PC-9 (cell line): ENCODE data around the gene NFKBIL1. TPM values are rescaled to one million over a fixed set of nuclear protein-coding genes. Genes with fewer than 3 reads are reported as not detected.

ENCODE experiments used
- BruUV-seq: library from RNA; stranded (reverse); fragments of 400-500 nt; replicated peaks from 2 replicates; lab custom pipeline; 2021; lab: Mats Ljungman, UMichigan
- CTCF ChIA-PET: fragments of 300-600 bp; sonication (Branson Sonifier 250); formaldehyde crosslinking; loops from one replicate; lab custom pipeline; 2022; ENCODE audit warnings: antibody characterized with exemption; lab: Charles Lee
- POLR2A ChIA-PET: fragments of 300-600 bp; sonication (Branson Sonifier 250); formaldehyde crosslinking; loops from one replicate; lab custom pipeline; 2022; ENCODE audit warnings: antibody characterized with exemption; ENCODE audit not compliant: unreplicated experiment; lab: Charles Lee
- DNase-seq, 2 experiments: peaks; one replicate each; pipeline versions ENCODE4 v3.0.0 to v3.0.0-alpha.2; 2015 to 2022; ENCODE audit warnings: mixed read lengths in 1 of 2
- H2AFZ ChIP-seq: fragments of 200-600 bp; sonication (generic); 2 replicates; pipeline ENCODE4 v1.8.1; 2017; ENCODE audit warnings: antibody characterized with exemption
- H3F3A ChIP-seq: fragments of 200-600 bp; sonication (generic); 2 replicates; pipeline ENCODE4 v1.8.1; 2017; ENCODE audit warnings: antibody characterized with exemption, mild to moderate bottlenecking, low read depth; ENCODE audit not compliant: insufficient read depth
- H3K27ac ChIP-seq: fragments of 200-600 bp; sonication (generic); 2 replicates; pipeline ENCODE4 v1.6.1; 2016; ENCODE audit warnings: mixed run types
- H3K27me3 ChIP-seq: fragments of 200-600 bp; sonication (generic); 2 replicates; pipeline ENCODE4 v1.6.1; 2016; ENCODE audit warnings: low read depth, mixed run types; ENCODE audit not compliant: insufficient read depth
- H3K36me3 ChIP-seq: fragments of 200-600 bp; sonication (generic); 2 replicates; pipeline ENCODE4 v1.6.1; 2016; ENCODE audit warnings: low read depth, mixed run types
- H3K4me1 ChIP-seq: fragments of 200-600 bp; sonication (generic); replicated peaks from 2 replicates; pipeline ENCODE4 v1.6.1; 2016; ENCODE audit warnings: mixed run types; ENCODE audit not compliant: insufficient read depth
- H3K4me2 ChIP-seq: fragments of 200-600 bp; sonication (generic); 2 replicates; pipeline ENCODE4 v1.6.1; 2017; ENCODE audit warnings: mixed run types
- H3K4me3 ChIP-seq: fragments of 200-600 bp; sonication (generic); 2 replicates; pipeline ENCODE4 v1.6.1; 2016; ENCODE audit warnings: mixed run types
- H3K79me2 ChIP-seq: fragments of 200-600 bp; sonication (generic); 2 replicates; pipeline ENCODE4 v1.6.1; 2017; ENCODE audit warnings: low read depth, mixed run types
- H3K9me2 ChIP-seq: fragments of 200-600 bp; sonication (generic); 2 replicates; pipeline ENCODE4 v1.8.1; 2017; ENCODE audit warnings: mild to moderate bottlenecking; ENCODE audit not compliant: insufficient read depth
- H3K9me3 ChIP-seq: fragments of 200-600 bp; sonication (generic); 2 replicates; pipeline ENCODE4 v1.8.1; 2016; ENCODE audit warnings: low read depth; ENCODE audit not compliant: insufficient read depth
- H4K20me1 ChIP-seq: fragments of 200-600 bp; sonication (generic); 2 replicates; pipeline ENCODE4 v1.8.1; 2017; ENCODE audit not compliant: insufficient read depth
- EZH2 ChIP-seq: fragments of 200-600 bp; sonication (generic); IDR thresholded peaks from 2 replicates; pipeline ENCODE4 v1.8.0; 2017; ENCODE audit warnings: antibody characterized with exemption, low read depth
- intact Hi-C: fragments of 100-400 bp; cut with micrococcal nuclease; formaldehyde crosslinking; loops from one replicate; pipeline ENCODE4 v1.10.0; 2022; ENCODE audit not compliant: unreplicated experiment
- total RNA-seq: library from RNA; stranded (reverse); gene quantifications from 2 replicates; pipeline ENCODE4 v1.2.3, GENCODE V29; 2021
- TF ChIP-seq, protein P1 (sequence below): fragments of 200-600 bp; sonication (generic); conservative IDR thresholded peaks from 2 replicates; pipeline ENCODE4 v1.6.1; 2017; ENCODE audit warnings: mixed run types, antibody characterized with exemption, mild to moderate bottlenecking, moderate library complexity

The NFKBIL1 gene
- total RNA-seq, 1 experiment from 2014 or later, result 26.1 TPM

DNA sequence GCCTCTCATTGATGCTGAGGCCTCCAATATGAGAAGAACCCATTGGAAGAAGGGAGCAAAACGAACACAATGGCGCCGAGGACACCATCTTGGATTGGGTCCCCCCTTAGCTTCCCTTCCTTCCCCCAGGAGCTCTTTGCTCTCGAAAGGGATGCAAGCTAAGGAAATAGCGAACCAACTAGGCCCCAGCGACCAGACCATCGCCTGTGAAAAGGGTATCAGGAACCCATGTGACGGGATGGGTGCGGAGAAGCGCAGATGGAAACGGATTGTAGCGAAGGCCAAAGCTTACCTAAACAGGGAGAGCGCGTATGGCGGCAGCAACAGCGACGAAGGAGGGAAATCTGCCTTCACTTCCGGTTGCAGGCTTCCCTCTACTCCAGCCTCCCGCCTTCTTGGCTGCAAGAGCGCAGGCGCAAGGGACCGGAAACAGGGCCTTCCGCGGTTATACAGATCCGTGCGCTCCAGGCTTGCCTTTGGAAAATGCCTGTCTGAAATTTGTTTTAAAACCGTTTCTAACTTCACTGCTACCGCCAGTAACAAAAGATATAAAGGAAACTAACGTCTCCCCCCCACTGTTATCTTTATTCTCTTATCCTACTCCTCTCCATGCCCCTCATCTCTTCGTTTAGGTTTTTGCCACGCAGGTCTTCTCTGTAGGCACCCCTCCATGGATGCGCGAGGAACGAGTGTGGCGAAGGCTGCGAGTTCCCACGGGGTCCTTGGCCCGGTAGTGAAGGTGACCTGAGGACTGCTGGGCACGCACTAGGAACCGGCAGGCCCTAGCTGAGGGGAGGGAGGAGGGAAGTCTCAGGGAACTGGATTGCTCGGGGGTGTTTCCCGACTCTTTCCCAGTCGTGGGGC is 5.5 kb upstream of the NFKBIL1 start, which contains the start of gene DDX39B:
Gene DDX39B (minus strand): TSS at position 346 of the 864 bp plus-strand sequence. CDS start 1,471 bp downstream, outside the sequence.
- no peaks in the 10 kb centered on the region for H3K9me2 ChIP-seq
- H3F3A ChIP-seq, result peaks cover 35% of the 10 kb centered on the region; the same call in 1 of the 2 replicates
- peak within 1 kb of the TSS; percentile 76 for H3K4me2 ChIP-seq
- peak within 1 kb of the TSS; percentile 75 for H3K4me3 ChIP-seq
- peaks cover 57% of the 10 kb centered on the region for H3K79me2 ChIP-seq
- BruUV-seq, result no TSS peak
- H4K20me1 ChIP-seq, result peaks cover 43% of the 10 kb centered on the region
- peaks cover 29% of the 10 kb centered on the region for H3K4me1 ChIP-seq
- no peaks in the 10 kb centered on the region for H3K27me3 ChIP-seq
- ChIA-PET CTCF (interaction anchor here (0.6 to 1.2 kb wide), 5 partner anchors 46 to 588 kb away, joined by 3 to 4 read pairs (median 3); partner anchors contain the start of gene SKIC2), POLR2A (interaction anchor here (0.6 to 1.5 kb wide), 11 partner anchors 29 to 1430 kb away, joined by 3 to 12 read pairs (median 5); partner anchors contain the start of genes LSM2 and MICB)
- peak within 1 kb of the TSS; percentile 95 for H3K27ac ChIP-seq
- peaks cover 29% of the 10 kb centered on the region for H3K36me3 ChIP-seq
- peak within 1 kb of the TSS; percentile 82 for H2AFZ ChIP-seq
- peak; percentile 89 to 90 for DNase-seq
- intact Hi-C loops, result loop anchor here (1.0 to 10.0 kb wide), 5 partner anchors 44 to 653 kb away; partner anchors contain the start of genes CLIC1, GPSM3, HSPA1B and MICB
- TF ChIP-seq, protein P1, sequence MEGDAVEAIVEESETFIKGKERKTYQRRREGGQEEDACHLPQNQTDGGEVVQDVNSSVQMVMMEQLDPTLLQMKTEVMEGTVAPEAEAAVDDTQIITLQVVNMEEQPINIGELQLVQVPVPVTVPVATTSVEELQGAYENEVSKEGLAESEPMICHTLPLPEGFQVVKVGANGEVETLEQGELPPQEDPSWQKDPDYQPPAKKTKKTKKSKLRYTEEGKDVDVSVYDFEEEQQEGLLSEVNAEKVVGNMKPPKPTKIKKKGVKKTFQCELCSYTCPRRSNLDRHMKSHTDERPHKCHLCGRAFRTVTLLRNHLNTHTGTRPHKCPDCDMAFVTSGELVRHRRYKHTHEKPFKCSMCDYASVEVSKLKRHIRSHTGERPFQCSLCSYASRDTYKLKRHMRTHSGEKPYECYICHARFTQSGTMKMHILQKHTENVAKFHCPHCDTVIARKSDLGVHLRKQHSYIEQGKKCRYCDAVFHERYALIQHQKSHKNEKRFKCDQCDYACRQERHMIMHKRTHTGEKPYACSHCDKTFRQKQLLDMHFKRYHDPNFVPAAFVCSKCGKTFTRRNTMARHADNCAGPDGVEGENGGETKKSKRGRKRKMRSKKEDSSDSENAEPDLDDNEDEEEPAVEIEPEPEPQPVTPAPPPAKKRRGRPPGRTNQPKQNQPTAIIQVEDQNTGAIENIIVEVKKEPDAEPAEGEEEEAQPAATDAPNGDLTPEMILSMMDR, result no peak
- TF ChIP-seq EZH2, result no peak
- no peaks in the 10 kb centered on the region for H3K9me3 ChIP-seq

DNA sequence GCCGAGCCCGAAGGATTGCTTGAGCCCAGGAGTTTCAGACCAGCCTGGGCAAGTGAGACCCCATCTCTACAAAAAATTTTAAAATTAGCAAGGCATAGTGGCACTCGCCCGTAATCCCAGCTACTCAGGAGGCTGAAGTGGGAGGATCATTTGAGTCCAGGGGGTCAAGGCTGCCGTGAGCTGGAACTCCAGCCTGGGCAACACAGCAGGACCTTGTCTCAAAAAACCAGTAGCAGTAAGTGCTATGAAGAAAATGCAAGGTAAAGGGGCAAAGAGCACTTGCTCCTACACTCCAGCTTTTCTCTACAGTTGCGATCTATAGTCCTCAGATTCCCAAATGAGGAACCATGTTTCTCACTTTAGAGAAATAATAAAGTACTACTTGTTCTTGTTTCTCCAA is 3.8 kb upstream of the NFKBIL1 start:
- ChIA-PET CTCF (no interaction called here), POLR2A (interaction anchor here (0.6 kb wide), 1 partner anchor 95 kb away, joined by 3 read pairs; no protein-coding TSS in a partner anchor)
- Histone ChIP-seq H3K27me3 (no peaks in the 10 kb centered on the region), H3K79me2 (peaks cover 56% of the 10 kb centered on the region), H4K20me1 (peaks cover 26% of the 10 kb centered on the region), H3K4me2 (no peak overlapping the region), H3K9me3 (no peaks in the 10 kb centered on the region), H2AFZ (no peak overlapping the region), H3K9me2 (no peaks in the 10 kb centered on the region), H3K4me3 (peak overlapping the region; percentile 75; the same call in 1 of the 2 replicates), H3K36me3 (peaks cover 25% of the 10 kb centered on the region), H3K27ac (no peak overlapping the region), H3K4me1 (peaks cover 38% of the 10 kb centered on the region), H3F3A (peaks cover 38% of the 10 kb centered on the region; the same call in 1 of the 2 replicates)
- DNase-seq, result no peak
- no TSS peak for BruUV-seq
- TF ChIP-seq, protein P1, result no peak
- TF ChIP-seq EZH2, result no peak
- intact Hi-C loops, result loop anchor here (2.0 to 10.0 kb wide), 4 partner anchors 143 to 651 kb away; partner anchors contain the start of genes CLIC1, GPSM3, HSPA1B and PBX2

DNA sequence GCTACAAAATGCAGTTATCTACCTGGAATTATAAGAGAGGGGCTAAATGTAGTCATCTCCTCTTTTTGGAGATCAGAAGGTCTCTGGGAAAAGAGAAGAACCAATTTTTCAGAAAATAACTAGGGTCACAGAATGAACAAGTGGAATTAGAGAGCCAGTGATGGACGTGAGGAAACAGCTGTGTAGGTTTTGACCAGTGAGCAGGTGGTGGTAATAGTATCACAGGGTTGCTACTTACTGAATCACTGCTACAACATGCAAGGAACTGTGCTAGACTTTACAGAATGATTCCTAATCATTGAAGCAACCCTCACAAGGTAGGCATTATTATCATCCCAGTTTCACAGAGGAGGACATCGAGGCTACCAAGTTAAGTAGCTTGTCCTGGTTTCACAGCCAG is 2.7 kb upstream of the NFKBIL1 start:
- peaks cover 23% of the 10 kb centered on the region for H3K36me3 ChIP-seq
- H3K4me2 ChIP-seq, result no peak overlapping the region
- H3K79me2 ChIP-seq, result peaks cover 50% of the 10 kb centered on the region
- H3K27ac ChIP-seq, result no peak overlapping the region
- H4K20me1 ChIP-seq, result peaks cover 15% of the 10 kb centered on the region
- H3K4me1 ChIP-seq, result peaks cover 28% of the 10 kb centered on the region
- no TSS peak for BruUV-seq
- intact Hi-C loops, result loop anchor here (10.0 kb wide), 3 partner anchors 190 to 650 kb away; partner anchors contain the start of genes CLIC1, GPSM3, HSPA1B and PBX2
- ChIA-PET CTCF (no interaction called here), POLR2A (no interaction called here)
- no peak overlapping the region for H3K4me3 ChIP-seq
- DNase-seq, result no peak
- H3K9me3 ChIP-seq, result no peaks in the 10 kb centered on the region
- no peaks in the 10 kb centered on the region for H3K27me3 ChIP-seq
- H3F3A ChIP-seq, result peaks cover 33% of the 10 kb centered on the region; the same call in 1 of the 2 replicates
- no peak for TF ChIP-seq EZH2
- TF ChIP-seq, protein P1, result no peak
- no peaks in the 10 kb centered on the region for H3K9me2 ChIP-seq
- H2AFZ ChIP-seq, result no peak overlapping the region
